Kidney (tissue), 14 donors: ENCODE measurements around the gene C1orf226. TPM values are rescaled to one million over a fixed set of nuclear protein-coding genes. Genes with fewer than 3 reads are reported as not detected.

ENCODE experiments used
- DNase-seq, 5 donors: peaks; one replicate each; pipeline ENCODE4 v3.0.0-alpha.2; 2013 to 2020
- FAIRE-seq: peaks from 2 replicates; lab custom pipeline; 2012; peaks lifted over from hg19 to GRCh38; lab: Jason Lieb, UNC
- H3K27ac ChIP-seq, 2 donors: one replicate each; pipeline ENCODE4 v1.7.0; 2013; ENCODE audit warnings: low read depth in 2 of 2, low read length in 2 of 2, inconsistent platforms in 1 of 2
- H3K27me3 ChIP-seq: one replicate; pipeline ENCODE4 v1.7.1; 2013; ENCODE audit warnings: low read length, inconsistent platforms; ENCODE audit not compliant: control insufficient read depth, insufficient read depth
- H3K36me3 ChIP-seq, 3 donors: one replicate each; pipeline versions ENCODE4 v1.7.0 to v1.7.1; 2013; ENCODE audit warnings: low read length in 3 of 3, control low read depth in 1 of 3, inconsistent platforms in 1 of 3; ENCODE audit not compliant: insufficient read depth in 3 of 3, control insufficient read depth in 2 of 3
- H3K4me1 ChIP-seq, 3 donors: one replicate each; pipeline versions ENCODE4 v1.7.0 to v1.7.1; 2013; ENCODE audit warnings: low read length in 3 of 3, inconsistent platforms in 1 of 3, low read depth in 1 of 3; ENCODE audit not compliant: control insufficient read depth in 2 of 3, insufficient read depth in 2 of 3
- H3K4me3 ChIP-seq, 3 donors: one replicate each; pipeline versions ENCODE4 v1.7.0 to v1.8.1; 2013; ENCODE audit warnings: low read length in 3 of 3, control low read depth in 1 of 3, inconsistent platforms in 1 of 3
- H3K9ac ChIP-seq, 3 donors: one replicate each; pipeline versions ENCODE4 v1.7.0 to v1.7.1; 2013; ENCODE audit warnings: low read length in 3 of 3, control low read depth in 1 of 3, inconsistent platforms in 1 of 3
- H3K9me3 ChIP-seq, 3 donors: one replicate each; pipeline versions ENCODE4 v1.7.0 to v1.7.1; 2013; ENCODE audit warnings: low read length in 3 of 3, control low read depth in 1 of 3, inconsistent platforms in 1 of 3; ENCODE audit not compliant: control insufficient read depth in 2 of 3, insufficient read depth in 1 of 3
- CTCF ChIP-seq: IDR thresholded peaks from 3 replicates; pipeline ENCODE4 v1.5.1; 2012; ENCODE audit warnings: mild to moderate bottlenecking, moderate library complexity, borderline replicate concordance; ENCODE audit not compliant: insufficient read depth; ENCODE audit errors: extremely low read depth
- intact Hi-C: fragments of 100-400 bp; cut with DNase I; formaldehyde crosslinking; loops from one replicate; pipeline ENCODE4 v1.11.1; 2022
- polyA plus RNA-seq: library from polyadenylated mRNA; stranded (reverse); fragments of 350-450 nt; fragmentation: Illumina TruSeq; extraction: RNeasy Lipid Tissue Mini Kit (QIAGEN cat#74804); gene quantifications from one replicate; pipeline ENCODE4 v1.2.3, GENCODE V29; 2014; ENCODE audit warnings: low read depth, low replicate concordance; ENCODE audit not compliant: insufficient read depth
- total RNA-seq: library from RNA; stranded (reverse); fragmentation: NEBNext Ultra II Directional; extraction: Animal tissue kit (Norgen Biotek cat#: 25700); gene quantifications from one replicate; pipeline ENCODE4 v1.2.1, GENCODE V29; 2021
- donor health status: control.
- donor health status: control.
- donor health status: control.
- donor health status: control.
- donor health status: control.
- donor health status: DM: yes; HTN: yes; CAD: no.
- donor health status: Normal renal cell carcinoma (clear cell type).

The C1orf226 gene
- total and polyA plus RNA-seq, 2 donors from 2014 or later: 4.9 to 15.2 TPM

GRCh38 chr1:162372159-162373071 is 9.1 kb upstream of the C1orf226 start:
- intact Hi-C loops: loop anchor here (10.0 kb wide), 1 partner anchor 318 kb away; no protein-coding TSS in a partner anchor
- Histone ChIP-seq H3K27me3 (no peaks in the 10 kb centered on the region), H3K27ac (no peak overlapping the region), H3K4me1 (no peaks in the 10 kb centered on the region), H3K36me3 (no peaks in the 10 kb centered on the region), H3K4me3 (no peak overlapping the region), H3K9me3 (no peaks in the 10 kb centered on the region), H3K9ac (no peak overlapping the region)
- FAIRE-seq (no peak), DNase-seq (no peak)
- no peak for TF ChIP-seq CTCF

GRCh38 chr1:162373072-162373427 is 8.5 kb upstream of the C1orf226 start:
- no peak overlapping the region for H3K4me3 ChIP-seq
- no peak for FAIRE-seq
- intact Hi-C loops: loop anchor here (10.0 kb wide), 1 partner anchor 318 kb away; no protein-coding TSS in a partner anchor
- peaks cover 0 to 3% (median 0%) of the 10 kb centered on the region in 3 donors for H3K36me3 ChIP-seq
- no peak overlapping the region for H3K9ac ChIP-seq
- H3K4me1 ChIP-seq: no peaks in the 10 kb centered on the region
- no peak overlapping the region for H3K27ac ChIP-seq
- TF ChIP-seq CTCF: no peak
- no peaks in the 10 kb centered on the region for H3K27me3 ChIP-seq
- H3K9me3 ChIP-seq: no peaks in the 10 kb centered on the region
- no peak for DNase-seq

GRCh38 chr1:162373541-162374260 is 7.8 kb upstream of the C1orf226 start:
- Histone ChIP-seq H3K4me3 (no peak overlapping the region), H3K9ac (no peak overlapping the region), H3K36me3 (peaks cover 0 to 4% (median 0%) of the 10 kb centered on the region in 3 donors), H3K9me3 (no peaks in the 10 kb centered on the region), H3K27me3 (no peaks in the 10 kb centered on the region), H3K4me1 (no peaks in the 10 kb centered on the region), H3K27ac (no peak overlapping the region)
- intact Hi-C loops: loop anchor here (10.0 kb wide), 1 partner anchor 319 kb away; no protein-coding TSS in a partner anchor
- DNase-seq (no peak), FAIRE-seq (no peak)
- TF ChIP-seq CTCF: no peak
